Liver (tissue), 9 donors: Measurements from ENCODE around the gene TRPV4. TPM values are rescaled to one million over a fixed set of nuclear protein-coding genes. Genes with fewer than 3 reads are reported as not detected.

ENCODE experiments used
- DNase-seq: peaks from one replicate; pipeline ENCODE4 v3.0.0-alpha.2; 2017; ENCODE audit warnings: low spot score
- H3K27ac ChIP-seq, 2 donors: one replicate each; pipeline ENCODE4 v1.7.0; 2013; ENCODE audit warnings: inconsistent platforms in 2 of 2, low read length in 2 of 2, control low read depth in 1 of 2, low read depth in 1 of 2, mild to moderate bottlenecking in 1 of 2
- H3K27me3 ChIP-seq, 4 donors: one replicate each; pipeline versions ENCODE4 v1.6.1 to v1.7.0; 2013; ENCODE audit warnings: low read length in 3 of 4, inconsistent platforms in 1 of 4, mild to moderate bottlenecking in 1 of 4, moderate library complexity in 1 of 4; ENCODE audit not compliant: control insufficient read depth in 4 of 4, insufficient read depth in 4 of 4
- H3K36me3 ChIP-seq, 4 donors: one replicate each; pipeline versions ENCODE4 v1.6.1 to v1.7.0; 2013; ENCODE audit warnings: low read length in 3 of 4, mild to moderate bottlenecking in 3 of 4, low read depth in 1 of 4, moderate library complexity in 1 of 4; ENCODE audit not compliant: control insufficient read depth in 4 of 4, insufficient read depth in 3 of 4
- H3K4me1 ChIP-seq, 4 donors: one replicate each; pipeline versions ENCODE4 v1.6.1 to v1.7.0; 2013; ENCODE audit warnings: low read length in 3 of 4, mild to moderate bottlenecking in 3 of 4, moderate library complexity in 1 of 4; ENCODE audit not compliant: control insufficient read depth in 4 of 4, insufficient read depth in 4 of 4
- H3K4me3 ChIP-seq, 3 donors: one replicate each; pipeline versions ENCODE4 v1.6.1 to v1.7.0; 2013; ENCODE audit warnings: low read length in 3 of 3, control low read depth in 1 of 3, low read depth in 1 of 3, mild to moderate bottlenecking in 1 of 3
- H3K9ac ChIP-seq, 2 donors: one replicate each; pipeline ENCODE4 v1.7.0; 2013; ENCODE audit warnings: low read length in 2 of 2, mild to moderate bottlenecking in 2 of 2, moderate library complexity in 2 of 2, control low read depth in 1 of 2, low read depth in 1 of 2
- H3K9me3 ChIP-seq, 4 donors: one replicate each; pipeline versions ENCODE4 v1.6.1 to v1.7.0; 2013; ENCODE audit warnings: low read length in 3 of 4; ENCODE audit not compliant: control insufficient read depth in 4 of 4
- CTCF ChIP-seq: fragments of 150-350 bp; IDR thresholded peaks from 2 replicates; pipeline ENCODE4 v1.5.1; 2017; ENCODE audit warnings: improper control_type of control experiment, low read depth, low read length; ENCODE audit not compliant: missing input control
- EGR1 ChIP-seq, 2 donors: IDR thresholded peaks; 2 replicates each; pipeline ENCODE4 v1.6.1; 2016 to 2018; ENCODE audit warnings: antibody characterized with exemption in 2 of 2, low read depth in 2 of 2
- FOXA2 ChIP-seq: IDR thresholded peaks from 2 replicates; pipeline ENCODE4 v1.6.1; 2016; ENCODE audit warnings: antibody characterized with exemption
- GABPA ChIP-seq, 2 donors: IDR thresholded peaks in 1 of 2; conservative IDR thresholded peaks in 1 of 2; 2 replicates each; pipeline ENCODE4 v1.6.1; 2016; ENCODE audit warnings: antibody characterized with exemption in 2 of 2, mild to moderate bottlenecking in 1 of 2, moderate library complexity in 1 of 2
- HNF4A ChIP-seq, 2 donors: conservative IDR thresholded peaks; 2 replicates each; pipeline ENCODE4 v1.6.1; 2016; ENCODE audit warnings: antibody characterized with exemption in 2 of 2, mild to moderate bottlenecking in 2 of 2
- HNF4G ChIP-seq: IDR thresholded peaks from 2 replicates; pipeline ENCODE4 v1.6.1; 2016; ENCODE audit warnings: antibody characterized with exemption
- JUND ChIP-seq, 2 donors: IDR thresholded peaks; 2 replicates each; pipeline ENCODE4 v1.6.1; 2016; ENCODE audit warnings: antibody characterized with exemption in 2 of 2
- MAX ChIP-seq: IDR thresholded peaks from 2 replicates; pipeline ENCODE4 v1.6.1; 2016; ENCODE audit warnings: antibody characterized with exemption
- NR2F2 ChIP-seq: IDR thresholded peaks from 2 replicates; pipeline ENCODE4 v1.6.1; 2016; ENCODE audit warnings: antibody characterized with exemption
- RAD21 ChIP-seq, 2 donors: IDR thresholded peaks; 2 replicates each; pipeline ENCODE4 v1.6.1; 2016; ENCODE audit warnings: antibody characterized with exemption in 2 of 2, mild to moderate bottlenecking in 2 of 2
- REST ChIP-seq: IDR thresholded peaks from 2 replicates; pipeline ENCODE4 v1.6.1; 2016; ENCODE audit warnings: antibody characterized with exemption, mild to moderate bottlenecking
- RXRA ChIP-seq, 2 donors: IDR thresholded peaks; 2 replicates each; pipeline ENCODE4 v1.6.1; 2017 to 2018; ENCODE audit warnings: antibody characterized with exemption in 2 of 2, mild to moderate bottlenecking in 1 of 2
- SP1 ChIP-seq: IDR thresholded peaks from 2 replicates; pipeline ENCODE4 v1.6.1; 2018; ENCODE audit warnings: antibody characterized with exemption, mild to moderate bottlenecking
- TAF1 ChIP-seq: conservative IDR thresholded peaks from 2 replicates; pipeline ENCODE4 v1.6.1; 2016; ENCODE audit warnings: antibody characterized with exemption, mild to moderate bottlenecking
- YY1 ChIP-seq: IDR thresholded peaks from 2 replicates; pipeline ENCODE4 v1.6.1; 2016; ENCODE audit warnings: antibody characterized with exemption, mild to moderate bottlenecking
- ZBTB33 ChIP-seq: IDR thresholded peaks from 2 replicates; pipeline ENCODE4 v1.6.1; 2016; ENCODE audit warnings: antibody characterized with exemption
- WGBS: extraction: QIAGEN DNeasy Blood & Tissue Kit; methylation state at CpG from one replicate; pipeline ENCODE4 v1.1.7; 2013; 5-methylcytosine and 5-hydroxymethylcytosine counted together
- polyA plus RNA-seq, 2 donors: library from polyadenylated mRNA; stranded (reverse) in 1 of 2; unstranded in 1 of 2; fragments of 200-250 nt in 1 of 2; fragments of >200 nt in 1 of 2; fragmentation: Nextera tagmentation in 1 of 2; extraction: Ambion mirVana in 1 of 2; gene quantifications; one replicate each; pipeline versions ENCODE4 v1.2.1 to v1.2.3, GENCODE V29; 2013 to 2015
- total RNA-seq, 2 donors: library from RNA; depleted of rRNA; stranded (reverse); fragments of >200 nt; gene quantifications; one replicate each; pipeline ENCODE4 v1.2.3, GENCODE V29; 2014
- donor health status: healthy.
- donor health status: healthy.
- donor health status: healthy.
- donor health status: healthy.
- donor health status: healthy.

The TRPV4 gene
- total and polyA plus RNA-seq, 4 donors, result 1.3 to 9.6 (median 3.9) TPM

- Histone ChIP-seq H3K4me1 (peaks cover 8 to 19% (median 15%) of the 10 kb centered on the region in 4 donors), H3K9ac (no peak overlapping the region), H3K27ac (no peak overlapping the region), H3K9me3 (no peaks in the 10 kb centered on the region), H3K27me3 (no peaks in the 10 kb centered on the region), H3K36me3 (no peaks in the 10 kb centered on the region), H3K4me3 (peak overlapping the region in 1 of 3 donors; percentile 84)
- WGBS, result 76% methylated on average over 7 of the region's 7 CpGs
- no peak for DNase-seq
- TF ChIP-seq HNF4A (conservative IDR thresholded peaks at IDR 0.05), result no peak
- TF ChIP-seq EGR1 (IDR thresholded peaks at IDR 0.05; ENCODE audit: low read depth in 2 of 2), result no peak
Measured at GRCh38 chr12:109878749-109879148, 45.6 kb upstream of the TRPV4 start.

GRCh38 chr12:109878247-109878625 lies 45.0 kb upstream of the TRPV4 start:
- Histone ChIP-seq H3K27ac (no peak overlapping the region), H3K27me3 (no peaks in the 10 kb centered on the region), H3K36me3 (no peaks in the 10 kb centered on the region), H3K9me3 (no peaks in the 10 kb centered on the region), H3K4me1 (peaks cover 10 to 19% (median 15%) of the 10 kb centered on the region in 4 donors), H3K9ac (no peak overlapping the region), H3K4me3 (no peak overlapping the region)
- no peak for TF ChIP-seq HNF4A (conservative IDR thresholded peaks at IDR 0.05)
- TF ChIP-seq GABPA (IDR thresholded peaks at IDR 0.05 in 1 of 2, conservative IDR thresholded peaks at IDR 0.05 in 1 of 2), result no peak
- TF ChIP-seq SP1, result no peak
- no peak for TF ChIP-seq FOXA2
- no peak for TF ChIP-seq CTCF
- TF ChIP-seq JUND (IDR thresholded peaks at IDR 0.05), result no peak
- no peak for TF ChIP-seq YY1
- no peak for TF ChIP-seq RAD21 (IDR thresholded peaks at IDR 0.05)
- TF ChIP-seq TAF1, result no peak
- TF ChIP-seq HNF4G, result no peak
- TF ChIP-seq REST, result no peak
- TF ChIP-seq NR2F2, result no peak
- no peak for TF ChIP-seq ZBTB33
- TF ChIP-seq RXRA (IDR thresholded peaks at IDR 0.05), result no peak
- TF ChIP-seq MAX, result no peak
- 94% methylated on average over 3 of the region's 3 CpGs for WGBS
- DNase-seq, result no peak
